ENCODE results near the gene PTMA.
A peak's percentile ranks its signal among the peaks of the same experiment; 100 is the strongest.

The PTMA gene

DNA sequence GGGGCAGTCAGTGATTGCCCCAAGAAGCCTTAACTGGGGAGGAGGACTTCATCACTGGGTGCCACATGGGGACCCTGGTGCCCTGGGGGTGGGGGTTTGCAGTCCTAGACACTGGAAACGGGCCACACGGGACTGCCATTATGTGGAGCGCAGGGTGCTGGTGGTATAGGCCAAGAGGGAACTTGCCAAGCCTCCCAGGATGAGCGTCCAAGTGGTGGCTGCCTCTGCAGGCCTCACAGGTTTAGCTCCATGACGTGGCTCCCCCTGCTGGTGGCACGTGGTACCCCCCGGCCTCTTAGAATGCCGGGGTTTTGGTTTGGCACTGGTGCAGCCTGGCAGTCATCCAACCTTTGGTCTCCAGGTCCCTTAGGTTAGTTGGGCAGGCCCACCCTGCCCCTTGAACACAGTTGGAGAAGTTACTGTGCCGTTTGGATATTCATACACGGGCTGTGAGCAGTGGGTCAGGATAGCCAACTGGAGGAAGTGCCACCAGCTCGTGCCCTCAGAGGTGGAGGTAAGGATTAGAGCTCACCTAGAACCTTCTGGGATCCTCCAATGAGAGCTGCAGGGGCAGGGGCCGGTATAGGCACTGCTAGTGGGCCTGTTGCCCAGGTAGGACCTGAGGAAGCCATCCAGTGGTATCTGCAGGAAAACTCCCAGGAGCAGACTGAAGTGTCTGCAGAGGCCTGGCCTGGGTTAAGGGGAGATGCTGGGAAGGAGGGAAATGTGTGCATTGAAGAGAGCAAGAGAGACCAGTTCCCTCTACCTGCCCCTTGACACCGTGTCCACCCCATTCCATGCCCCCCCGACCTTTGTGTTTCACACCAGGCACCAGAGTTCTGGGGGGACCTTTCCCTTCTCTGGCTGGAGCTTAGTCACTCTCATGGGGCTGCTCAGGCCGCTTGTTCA lies 5.7 kb downstream of the PTMA start:
- TF ChIP-seq, protein P1, sequence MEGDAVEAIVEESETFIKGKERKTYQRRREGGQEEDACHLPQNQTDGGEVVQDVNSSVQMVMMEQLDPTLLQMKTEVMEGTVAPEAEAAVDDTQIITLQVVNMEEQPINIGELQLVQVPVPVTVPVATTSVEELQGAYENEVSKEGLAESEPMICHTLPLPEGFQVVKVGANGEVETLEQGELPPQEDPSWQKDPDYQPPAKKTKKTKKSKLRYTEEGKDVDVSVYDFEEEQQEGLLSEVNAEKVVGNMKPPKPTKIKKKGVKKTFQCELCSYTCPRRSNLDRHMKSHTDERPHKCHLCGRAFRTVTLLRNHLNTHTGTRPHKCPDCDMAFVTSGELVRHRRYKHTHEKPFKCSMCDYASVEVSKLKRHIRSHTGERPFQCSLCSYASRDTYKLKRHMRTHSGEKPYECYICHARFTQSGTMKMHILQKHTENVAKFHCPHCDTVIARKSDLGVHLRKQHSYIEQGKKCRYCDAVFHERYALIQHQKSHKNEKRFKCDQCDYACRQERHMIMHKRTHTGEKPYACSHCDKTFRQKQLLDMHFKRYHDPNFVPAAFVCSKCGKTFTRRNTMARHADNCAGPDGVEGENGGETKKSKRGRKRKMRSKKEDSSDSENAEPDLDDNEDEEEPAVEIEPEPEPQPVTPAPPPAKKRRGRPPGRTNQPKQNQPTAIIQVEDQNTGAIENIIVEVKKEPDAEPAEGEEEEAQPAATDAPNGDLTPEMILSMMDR (IDR thresholded peaks at IDR 0.05; ENCODE audit: low read depth, low read length, missing control alignments): peak; percentile 93
- no peak overlapping the region for H3K4me3 ChIP-seq (ENCODE audit: low read depth, low read length)
- DNase-seq (ENCODE audit: low read depth): peak; percentile 77
- in situ Hi-C loops (cut with HindIII; ENCODE audit: low sequenced_read_pairs): no loop called here

DNA sequence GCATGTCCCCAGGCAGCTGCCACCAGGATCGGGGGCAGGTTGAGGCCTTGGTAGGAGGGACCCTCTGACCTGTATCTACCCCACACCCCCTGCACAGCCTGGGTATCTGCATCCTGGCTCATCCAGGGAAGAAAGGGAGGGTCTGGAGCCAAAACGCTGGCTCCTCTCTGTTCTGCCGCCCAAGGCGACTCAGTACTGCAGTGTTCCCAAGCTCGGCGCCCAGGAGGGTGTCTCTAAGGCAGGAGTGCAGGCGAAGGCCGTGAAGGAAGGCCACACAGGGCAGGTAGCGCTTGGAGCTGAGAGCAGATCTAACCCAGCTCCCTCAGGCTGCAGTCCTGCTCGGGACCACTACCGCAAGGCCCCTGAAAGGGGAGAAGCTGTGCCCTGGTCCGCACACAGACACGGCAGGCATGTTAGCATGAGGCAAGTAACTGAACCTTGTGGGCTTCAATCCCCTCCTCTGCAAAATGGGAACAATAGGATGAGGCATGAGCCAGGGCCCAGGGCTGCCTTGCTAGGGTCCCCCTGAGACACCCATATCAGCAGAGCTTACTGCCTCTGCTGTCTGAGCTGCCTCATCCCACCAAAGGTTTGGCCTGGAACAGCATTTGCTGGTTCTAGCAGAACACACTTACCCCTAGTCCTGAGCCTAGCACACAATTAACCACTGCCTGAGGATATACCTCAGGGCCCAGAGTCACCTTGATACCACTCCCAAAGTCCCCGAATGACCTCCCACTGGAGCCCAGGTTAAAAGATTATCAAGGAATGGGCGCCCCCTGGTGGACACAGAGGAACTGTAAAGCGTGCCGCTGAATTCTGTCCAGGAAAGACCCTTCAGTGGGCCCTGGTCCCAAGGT lies 6.5 kb downstream of the PTMA start:
- TF ChIP-seq, protein P1 (IDR thresholded peaks at IDR 0.05; ENCODE audit: low read depth, low read length, missing control alignments): peak; percentile 82
- in situ Hi-C loops (cut with HindIII; ENCODE audit: low sequenced_read_pairs): no loop called here
- no peak for DNase-seq (ENCODE audit: low read depth)
- no peak overlapping the region for H3K4me3 ChIP-seq (ENCODE audit: low read depth, low read length)

DNA sequence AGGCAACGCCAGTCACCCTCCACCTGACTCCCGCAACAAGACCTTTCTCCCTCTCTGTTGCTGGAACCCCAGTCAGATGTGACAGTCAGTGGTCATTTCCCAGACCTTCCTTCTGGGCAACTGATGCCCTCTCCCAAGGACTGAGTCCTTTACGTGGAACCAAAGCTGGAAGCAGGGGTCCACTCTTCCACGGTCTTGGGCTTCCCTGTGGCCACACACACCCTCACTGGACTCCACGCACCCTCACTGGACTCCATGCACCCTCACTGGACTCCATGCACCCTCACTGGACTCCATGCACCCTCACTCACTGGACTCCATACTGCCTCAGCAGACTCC lies 7.1 kb downstream of the PTMA start:
- no peak overlapping the region for H3K4me3 ChIP-seq (ENCODE audit: low read depth, low read length)
- no peak for DNase-seq (ENCODE audit: low read depth)
- TF ChIP-seq, protein P1 (IDR thresholded peaks at IDR 0.05; ENCODE audit: low read depth, low read length, missing control alignments): no peak
- in situ Hi-C loops (cut with HindIII; ENCODE audit: low sequenced_read_pairs): no loop called here

DNA sequence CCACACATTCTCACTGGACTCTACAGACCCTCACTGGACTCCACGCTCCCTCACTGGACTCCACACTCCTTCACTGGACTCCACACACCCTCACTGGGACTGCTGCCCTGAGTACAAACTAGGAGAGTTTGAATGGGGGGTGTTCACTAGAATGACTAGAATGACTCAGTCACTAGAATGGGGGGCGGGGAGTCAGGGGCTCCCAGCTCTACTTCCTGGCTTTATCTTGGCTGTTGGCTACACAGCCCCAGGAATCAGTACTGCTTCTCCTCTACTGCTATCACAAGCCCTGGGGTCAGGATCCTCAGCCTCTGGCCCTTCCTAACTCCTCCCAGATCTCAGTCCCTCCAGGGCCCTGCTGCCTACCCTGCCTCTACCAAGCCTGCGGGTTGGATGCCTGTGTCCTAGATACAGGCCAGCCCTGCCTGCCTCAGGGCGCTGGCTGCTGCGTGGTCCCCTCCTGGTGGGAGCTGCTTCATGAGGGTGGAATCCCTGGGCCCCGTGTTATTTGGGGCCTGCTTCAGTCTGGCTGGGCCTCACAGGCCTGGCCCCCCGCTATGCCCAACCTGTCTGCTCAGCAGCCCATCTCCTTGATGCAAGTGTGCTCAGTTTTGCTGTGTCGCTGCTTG lies 7.8 kb downstream of the PTMA start:
- H3K4me3 ChIP-seq (ENCODE audit: low read depth, low read length): no peak overlapping the region
- TF ChIP-seq, protein P1 (IDR thresholded peaks at IDR 0.05; ENCODE audit: low read depth, low read length, missing control alignments): no peak
- in situ Hi-C loops (cut with HindIII; ENCODE audit: low sequenced_read_pairs): no loop called here
- DNase-seq (ENCODE audit: low read depth): no peak

GRCh38 chr2:231716666-231717280 lies 8.4 kb downstream of the PTMA start:
- TF ChIP-seq, protein P1 (IDR thresholded peaks at IDR 0.05; ENCODE audit: low read depth, low read length, missing control alignments): no peak
- no peak for DNase-seq (ENCODE audit: low read depth)
- H3K4me3 ChIP-seq (ENCODE audit: low read depth, low read length): no peak overlapping the region
- in situ Hi-C loops (cut with HindIII; ENCODE audit: low sequenced_read_pairs): no loop called here
